A204.1 (cell line): ENCODE measurements around the gene ZNF740.

Source experiments
- FAIRE-seq: peaks from 2 replicates; lab custom pipeline; 2012; peaks lifted over from hg19 to GRCh38; lab: Jason Lieb, UNC

Gene ZNF740

GRCh38 chr12:53214687-53215455 is 34.3 kb downstream of the ZNF740 start:
- no peak for FAIRE-seq

- no peak for FAIRE-seq
Measured at GRCh38 chr12:53215497-53215896, 35.0 kb downstream of the ZNF740 start.

GRCh38 chr12:53217051-53217930 is 36.8 kb downstream of the ZNF740 start:
- FAIRE-seq: no peak

- FAIRE-seq: no peak
Measured at GRCh38 chr12:53217931-53218307, 37.4 kb downstream of the ZNF740 start.

- FAIRE-seq: no peak
Measured at GRCh38 chr12:53218551-53219291, 38.2 kb downstream of the ZNF740 start.

- FAIRE-seq: no peak
Measured at GRCh38 chr12:53219292-53219955, 38.9 kb downstream of the ZNF740 start.

- no peak for FAIRE-seq
Measured at GRCh38 chr12:53219956-53220693, 39.6 kb downstream of the ZNF740 start.

GRCh38 chr12:53220694-53221202 is 40.2 kb downstream of the ZNF740 start:
- no peak for FAIRE-seq

GRCh38 chr12:53221203-53222080 is 40.9 kb downstream of the ZNF740 start:
- no peak for FAIRE-seq

- no peak for FAIRE-seq
Measured at GRCh38 chr12:53222170-53222721, 41.7 kb downstream of the ZNF740 start.

GRCh38 chr12:53222806-53223261 is 42.3 kb downstream of the ZNF740 start:
- FAIRE-seq: no peak

- no peak for FAIRE-seq
Measured at GRCh38 chr12:53223389-53224060, 43.0 kb downstream of the ZNF740 start.

GRCh38 chr12:53224061-53224896 is 43.8 kb downstream of the ZNF740 start:
- no peak for FAIRE-seq

GRCh38 chr12:53224897-53225634 is 44.5 kb downstream of the ZNF740 start:
- no peak for FAIRE-seq

GRCh38 chr12:53225635-53226424 is 45.3 kb downstream of the ZNF740 start:
- FAIRE-seq: no peak

GRCh38 chr12:53226815-53227214 is 46.3 kb downstream of the ZNF740 start:
- FAIRE-seq: no peak

- no peak for FAIRE-seq
Measured at GRCh38 chr12:53227341-53227740, 46.8 kb downstream of the ZNF740 start.
